B cell (primary cell): ENCODE measurements around the gene UFSP1.

Source experiments
- EZH2 ChIP-seq: IDR thresholded peaks from 2 replicates; pipeline ENCODE4 v1.6.1; 2012; ENCODE audit warnings: borderline replicate concordance, low read depth, mild to moderate bottlenecking, moderate library complexity, low read length; ENCODE audit not compliant: insufficient read depth, poor library complexity, severe bottlenecking
- TF ChIP-seq, protein P1 (sequence below): fragments of 200-600 bp; IDR thresholded peaks from one replicate; pipeline ENCODE4 v1.8.0; 2022; ENCODE audit warnings: antibody characterized with exemption, mild to moderate bottlenecking

DNA sequence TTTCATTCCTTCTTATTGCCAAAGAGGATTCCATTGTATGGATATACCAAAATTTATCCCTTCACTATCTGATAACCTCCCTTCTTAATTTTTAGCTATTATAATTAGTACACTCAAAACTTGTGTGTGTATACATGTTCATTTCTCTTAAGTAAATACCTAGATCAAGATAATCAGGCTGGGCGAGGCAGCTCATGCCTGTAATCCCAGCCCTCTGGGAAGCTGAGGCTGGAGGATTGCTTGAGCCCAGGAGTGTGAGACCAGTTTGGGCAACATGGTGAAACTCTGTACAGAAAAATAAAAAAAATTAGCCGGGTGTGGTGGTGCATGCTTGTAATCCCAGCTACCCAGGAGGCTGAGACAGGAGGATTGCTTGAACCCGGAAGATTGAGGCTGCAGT, 22.0 kb upstream of the UFSP1 start:
- TF ChIP-seq, protein P1, sequence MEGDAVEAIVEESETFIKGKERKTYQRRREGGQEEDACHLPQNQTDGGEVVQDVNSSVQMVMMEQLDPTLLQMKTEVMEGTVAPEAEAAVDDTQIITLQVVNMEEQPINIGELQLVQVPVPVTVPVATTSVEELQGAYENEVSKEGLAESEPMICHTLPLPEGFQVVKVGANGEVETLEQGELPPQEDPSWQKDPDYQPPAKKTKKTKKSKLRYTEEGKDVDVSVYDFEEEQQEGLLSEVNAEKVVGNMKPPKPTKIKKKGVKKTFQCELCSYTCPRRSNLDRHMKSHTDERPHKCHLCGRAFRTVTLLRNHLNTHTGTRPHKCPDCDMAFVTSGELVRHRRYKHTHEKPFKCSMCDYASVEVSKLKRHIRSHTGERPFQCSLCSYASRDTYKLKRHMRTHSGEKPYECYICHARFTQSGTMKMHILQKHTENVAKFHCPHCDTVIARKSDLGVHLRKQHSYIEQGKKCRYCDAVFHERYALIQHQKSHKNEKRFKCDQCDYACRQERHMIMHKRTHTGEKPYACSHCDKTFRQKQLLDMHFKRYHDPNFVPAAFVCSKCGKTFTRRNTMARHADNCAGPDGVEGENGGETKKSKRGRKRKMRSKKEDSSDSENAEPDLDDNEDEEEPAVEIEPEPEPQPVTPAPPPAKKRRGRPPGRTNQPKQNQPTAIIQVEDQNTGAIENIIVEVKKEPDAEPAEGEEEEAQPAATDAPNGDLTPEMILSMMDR = no peak
- no peak for TF ChIP-seq EZH2
